Measurements from ENCODE around the gene MSI2.

Gene MSI2

GRCh38 chr17:57234061-57234738 lies 22.1 kb upstream of the MSI2 start:
- ATAC-seq (ENCODE audit: low read depth) (no peak), DNase-seq (ENCODE audit: low spot score in 2 of 2) (no peak)
- H3K27ac Mint-ChIP-seq = no peak overlapping the region
- peaks cover 18% of the 10 kb centered on the region for H3K27me3 Mint-ChIP-seq
- no peaks in the 10 kb centered on the region for H3K9me3 Mint-ChIP-seq
- H3K4me3 Mint-ChIP-seq = no peak overlapping the region
- no peaks in the 10 kb centered on the region for H3K36me3 Mint-ChIP-seq
- no peaks in the 10 kb centered on the region for H3K4me1 Mint-ChIP-seq

GRCh38 chr17:57234739-57235092 lies 21.6 kb upstream of the MSI2 start:
- DNase-seq (ENCODE audit: low spot score in 2 of 2) = no peak
- Mint-ChIP-seq H3K9me3 (no peaks in the 10 kb centered on the region), H3K27ac (no peak overlapping the region), H3K4me3 (no peak overlapping the region), H3K4me1 (no peaks in the 10 kb centered on the region), H3K27me3 (peaks cover 18% of the 10 kb centered on the region), H3K36me3 (no peaks in the 10 kb centered on the region)
- ATAC-seq (ENCODE audit: low read depth) = no peak

- Mint-ChIP-seq H3K27me3 (peaks cover 18% of the 10 kb centered on the region), H3K36me3 (no peaks in the 10 kb centered on the region), H3K4me1 (no peaks in the 10 kb centered on the region), H3K9me3 (no peaks in the 10 kb centered on the region), H3K27ac (no peak overlapping the region), H3K4me3 (no peak overlapping the region)
- DNase-seq (ENCODE audit: low spot score in 2 of 2) (no peak), ATAC-seq (ENCODE audit: low read depth) (no peak)
These were observed 21.2 kb upstream of the MSI2 start for GRCh38 chr17:57235124-57235523.

- Mint-ChIP-seq H3K36me3 (no peaks in the 10 kb centered on the region), H3K27me3 (peaks cover 18% of the 10 kb centered on the region), H3K27ac (no peak overlapping the region), H3K9me3 (no peaks in the 10 kb centered on the region), H3K4me1 (no peaks in the 10 kb centered on the region), H3K4me3 (no peak overlapping the region)
- no peak for ATAC-seq (ENCODE audit: low read depth)
- no peak for DNase-seq (ENCODE audit: low spot score in 2 of 2)
These were observed 19.5 kb upstream of the MSI2 start for GRCh38 chr17:57236686-57237299.

GRCh38 chr17:57240648-57241047 lies 15.7 kb upstream of the MSI2 start:
- peaks cover 12% of the 10 kb centered on the region for H3K27me3 Mint-ChIP-seq
- H3K9me3 Mint-ChIP-seq = no peaks in the 10 kb centered on the region
- H3K4me1 Mint-ChIP-seq = peaks cover 2% of the 10 kb centered on the region
- no peak overlapping the region for H3K27ac Mint-ChIP-seq
- no peak for ATAC-seq (ENCODE audit: low read depth)
- no peaks in the 10 kb centered on the region for H3K36me3 Mint-ChIP-seq
- no peak overlapping the region for H3K4me3 Mint-ChIP-seq
- no peak for DNase-seq (ENCODE audit: low spot score in 2 of 2)

GRCh38 chr17:57242148-57242547 lies 14.2 kb upstream of the MSI2 start:
- H3K27ac Mint-ChIP-seq = no peak overlapping the region
- H3K27me3 Mint-ChIP-seq = peaks cover 5% of the 10 kb centered on the region
- peaks cover 2% of the 10 kb centered on the region for H3K4me1 Mint-ChIP-seq
- DNase-seq (ENCODE audit: low spot score in 2 of 2) (no peak), ATAC-seq (ENCODE audit: low read depth) (no peak)
- no peak overlapping the region for H3K4me3 Mint-ChIP-seq
- H3K9me3 Mint-ChIP-seq = no peaks in the 10 kb centered on the region
- H3K36me3 Mint-ChIP-seq = no peaks in the 10 kb centered on the region

GRCh38 chr17:57243171-57243622 lies 13.1 kb upstream of the MSI2 start:
- H3K27ac Mint-ChIP-seq = peak overlapping the region; percentile 32
- H3K9me3 Mint-ChIP-seq = no peaks in the 10 kb centered on the region
- peaks cover 2% of the 10 kb centered on the region for H3K4me1 Mint-ChIP-seq
- H3K4me3 Mint-ChIP-seq = no peak overlapping the region
- ATAC-seq (ENCODE audit: low read depth) = peak; percentile 77
- H3K27me3 Mint-ChIP-seq = peaks cover 4% of the 10 kb centered on the region
- H3K36me3 Mint-ChIP-seq = no peaks in the 10 kb centered on the region
- peak; percentile 78 to 79 for DNase-seq (ENCODE audit: low spot score in 2 of 2)

- no peak for DNase-seq (ENCODE audit: low spot score in 2 of 2)
- no peak overlapping the region for H3K4me3 Mint-ChIP-seq
- peaks cover 6% of the 10 kb centered on the region for H3K9me3 Mint-ChIP-seq
These were observed 10.5 kb upstream of the MSI2 start for GRCh38 chr17:57245786-57246185.

GRCh38 chr17:57246257-57246656 lies 10.1 kb upstream of the MSI2 start:
- Mint-ChIP-seq H3K4me1 (peaks cover 2% of the 10 kb centered on the region), H3K36me3 (no peaks in the 10 kb centered on the region), H3K27ac (no peak overlapping the region)

More at GRCh38 chr17:57245786-57246185, 10.5 kb upstream of the MSI2 start:
- H3K36me3 Mint-ChIP-seq = no peaks in the 10 kb centered on the region
- ATAC-seq (ENCODE audit: low read depth) = no peak
- H3K4me1 Mint-ChIP-seq = peaks cover 2% of the 10 kb centered on the region
- H3K27ac Mint-ChIP-seq = no peak overlapping the region
- H3K27me3 Mint-ChIP-seq = peaks cover 2% of the 10 kb centered on the region

GRCh38 chr17:57247261-57247660 lies 9.1 kb upstream of the MSI2 start:
- no peaks in the 10 kb centered on the region for H3K36me3 Mint-ChIP-seq
- no peak for ATAC-seq (ENCODE audit: low read depth)
- no peak for DNase-seq (ENCODE audit: low spot score in 2 of 2)
- H3K9me3 Mint-ChIP-seq = peaks cover 10% of the 10 kb centered on the region
- H3K27ac Mint-ChIP-seq = no peak overlapping the region
- peaks cover 2% of the 10 kb centered on the region for H3K4me1 Mint-ChIP-seq
- no peak overlapping the region for H3K4me3 Mint-ChIP-seq
- peaks cover 2% of the 10 kb centered on the region for H3K27me3 Mint-ChIP-seq

More at GRCh38 chr17:57246257-57246656, 10.1 kb upstream of the MSI2 start:
- peaks cover 8% of the 10 kb centered on the region for H3K9me3 Mint-ChIP-seq
- ATAC-seq (ENCODE audit: low read depth) (no peak), DNase-seq (ENCODE audit: low spot score in 2 of 2) (no peak)
- H3K4me3 Mint-ChIP-seq = no peak overlapping the region
- peaks cover 2% of the 10 kb centered on the region for H3K27me3 Mint-ChIP-seq

- no peak overlapping the region for H3K4me3 Mint-ChIP-seq
- ATAC-seq (ENCODE audit: low read depth) (no peak), DNase-seq (ENCODE audit: low spot score in 2 of 2) (no peak)
- H3K27ac Mint-ChIP-seq = no peak overlapping the region
- H3K27me3 Mint-ChIP-seq = peaks cover 2% of the 10 kb centered on the region
- H3K9me3 Mint-ChIP-seq = peaks cover 10% of the 10 kb centered on the region
- H3K36me3 Mint-ChIP-seq = no peaks in the 10 kb centered on the region
- peaks cover 2% of the 10 kb centered on the region for H3K4me1 Mint-ChIP-seq
These were observed 8.4 kb upstream of the MSI2 start for GRCh38 chr17:57247913-57248312.

GRCh38 chr17:57249520-57249919 lies 6.8 kb upstream of the MSI2 start:
- ATAC-seq (ENCODE audit: low read depth) (no peak), DNase-seq (ENCODE audit: low spot score in 2 of 2) (no peak)
- Mint-ChIP-seq H3K27ac (no peak overlapping the region), H3K4me3 (no peak overlapping the region), H3K36me3 (no peaks in the 10 kb centered on the region), H3K27me3 (no peaks in the 10 kb centered on the region), H3K4me1 (peaks cover 4% of the 10 kb centered on the region), H3K9me3 (peaks cover 10% of the 10 kb centered on the region)

- ATAC-seq (ENCODE audit: low read depth) (no peak), DNase-seq (ENCODE audit: low spot score in 2 of 2) (no peak)
- no peak overlapping the region for H3K27ac Mint-ChIP-seq
- peaks cover 10% of the 10 kb centered on the region for H3K9me3 Mint-ChIP-seq
- H3K4me3 Mint-ChIP-seq = no peak overlapping the region
- no peaks in the 10 kb centered on the region for H3K27me3 Mint-ChIP-seq
- peaks cover 11% of the 10 kb centered on the region for H3K4me1 Mint-ChIP-seq
- no peaks in the 10 kb centered on the region for H3K36me3 Mint-ChIP-seq
These were observed 5.0 kb upstream of the MSI2 start for GRCh38 chr17:57251211-57251787.

- no peak for DNase-seq (ENCODE audit: low spot score in 2 of 2)
- peaks cover 20% of the 10 kb centered on the region for H3K4me1 Mint-ChIP-seq
- no peak for ATAC-seq (ENCODE audit: low read depth)
- peaks cover 2% of the 10 kb centered on the region for H3K36me3 Mint-ChIP-seq
- no peaks in the 10 kb centered on the region for H3K27me3 Mint-ChIP-seq
- peaks cover 10% of the 10 kb centered on the region for H3K9me3 Mint-ChIP-seq
- H3K4me3 Mint-ChIP-seq = no peak overlapping the region
- H3K27ac Mint-ChIP-seq = peak overlapping the region; percentile 33
These were observed 2.8 kb upstream of the MSI2 start for GRCh38 chr17:57253362-57254065.

Data from memory B cell (primary cell).